MM.1S (cell line): Measurements from ENCODE around the gene PI4KB.

Experiments
- EZH2 ChIP-seq: fragments of 300-600 bp; sonication (generic); optimal IDR thresholded peaks from 2 replicates; pipeline ENCODE3; 2017; ENCODE audit warnings: low read depth, mild to moderate bottlenecking, antibody characterized with exemption, low read length, mixed read lengths
- EZH2phosphoT487 ChIP-seq: fragments of 300-600 bp; sonication (generic); IDR thresholded peaks from 2 replicates; pipeline ENCODE4 v1.6.1; 2018; ENCODE audit warnings: antibody characterized with exemption, low read length
- TF ChIP-seq, protein P1 (sequence below): fragments of 300-600 bp; sonication (generic); IDR thresholded peaks from 2 replicates; pipeline ENCODE4 v1.5.1; 2016; ENCODE audit warnings: antibody characterized with exemption, low read length, mixed read lengths

DNA sequence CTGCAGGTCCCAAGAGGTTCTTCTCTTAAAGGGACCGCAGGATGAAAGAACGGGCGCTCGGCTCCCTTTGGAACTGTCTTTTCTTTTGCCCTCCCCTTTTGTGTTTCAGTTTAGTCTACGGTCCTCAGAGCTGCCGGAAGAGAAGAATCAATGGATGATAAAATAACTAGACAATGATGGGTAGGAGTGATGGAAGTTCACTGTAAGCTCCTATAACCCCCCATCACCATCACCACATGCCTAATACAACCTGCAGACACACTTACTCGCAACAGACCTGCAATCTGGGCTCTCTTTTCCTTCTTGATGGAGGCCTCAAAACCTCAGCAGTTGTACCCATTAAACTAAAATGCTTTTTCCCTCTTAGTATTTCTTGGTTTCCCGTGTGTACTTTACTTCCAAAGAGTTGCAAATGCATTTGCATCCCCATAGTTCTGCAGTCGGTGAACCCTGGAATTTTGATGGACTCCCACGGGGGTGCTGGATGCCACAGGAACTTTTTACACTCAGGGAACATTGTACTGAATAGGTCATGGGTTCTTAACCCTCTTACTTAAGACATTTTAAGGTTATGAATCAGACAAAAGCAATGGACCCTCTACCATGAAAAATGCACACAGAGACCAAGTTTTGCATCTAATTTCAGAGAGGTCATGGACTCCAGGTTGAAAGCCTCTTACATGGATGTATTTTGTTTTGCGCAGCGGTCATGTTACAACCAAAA lies 20.5 kb upstream of the PI4KB start:
- TF ChIP-seq, protein P1, sequence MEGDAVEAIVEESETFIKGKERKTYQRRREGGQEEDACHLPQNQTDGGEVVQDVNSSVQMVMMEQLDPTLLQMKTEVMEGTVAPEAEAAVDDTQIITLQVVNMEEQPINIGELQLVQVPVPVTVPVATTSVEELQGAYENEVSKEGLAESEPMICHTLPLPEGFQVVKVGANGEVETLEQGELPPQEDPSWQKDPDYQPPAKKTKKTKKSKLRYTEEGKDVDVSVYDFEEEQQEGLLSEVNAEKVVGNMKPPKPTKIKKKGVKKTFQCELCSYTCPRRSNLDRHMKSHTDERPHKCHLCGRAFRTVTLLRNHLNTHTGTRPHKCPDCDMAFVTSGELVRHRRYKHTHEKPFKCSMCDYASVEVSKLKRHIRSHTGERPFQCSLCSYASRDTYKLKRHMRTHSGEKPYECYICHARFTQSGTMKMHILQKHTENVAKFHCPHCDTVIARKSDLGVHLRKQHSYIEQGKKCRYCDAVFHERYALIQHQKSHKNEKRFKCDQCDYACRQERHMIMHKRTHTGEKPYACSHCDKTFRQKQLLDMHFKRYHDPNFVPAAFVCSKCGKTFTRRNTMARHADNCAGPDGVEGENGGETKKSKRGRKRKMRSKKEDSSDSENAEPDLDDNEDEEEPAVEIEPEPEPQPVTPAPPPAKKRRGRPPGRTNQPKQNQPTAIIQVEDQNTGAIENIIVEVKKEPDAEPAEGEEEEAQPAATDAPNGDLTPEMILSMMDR: no peak
- no peak for TF ChIP-seq EZH2
- TF ChIP-seq EZH2phosphoT487: no peak
